HCT116 (cell line): ENCODE results near the gene POLR1D. TPM values are rescaled to one million over a fixed set of nuclear protein-coding genes. Genes with fewer than 3 reads are reported as not detected.

ENCODE experiments used
- ATAC-seq: fragments of 200-7000 bp; cut with Tn5 transposase; 2 replicates; pipeline ENCODE4 v1.9.1; 2020; ENCODE audit warnings: mild to moderate bottlenecking, moderate library complexity
- BruUV-seq: library from RNA; stranded (reverse); fragments of 400-500 nt; replicated peaks from 2 replicates; lab custom pipeline; 2021; lab: Mats Ljungman, UMichigan
- CTCF ChIA-PET: fragments of 300-600 bp; sonication (Branson Sonifier 250); formaldehyde crosslinking; loops from one replicate; lab custom pipeline; 2021; ENCODE audit warnings: antibody characterized with exemption; lab: Charles Lee
- POLR2A ChIA-PET: fragments of 300-600, 350-600 bp; sonication (Branson Sonifier 250); formaldehyde crosslinking; loops from one replicate; lab custom pipeline; 2021; ENCODE audit warnings: antibody characterized with exemption; lab: Charles Lee
- RAD21 ChIA-PET, 2 experiments: fragments of 300-600 bp; sonication (Branson Sonifier 250); formaldehyde crosslinking; loops; one replicate each; lab custom pipeline; 2023; ENCODE audit warnings: low total read pairs in 2 of 2; ENCODE audit not compliant: uncharacterized antibody in 2 of 2, unreplicated experiment in 2 of 2, low non-redundant PET in 1 of 2; lab: Charles Lee
- DNase-seq: peaks from one replicate; pipeline ENCODE4 v3.0.0-alpha.2; 2010; ENCODE audit warnings: low read depth, low spot score
- H2AFZ ChIP-seq: fragments of 200-600 bp; shearing (Covaris generic), sonication (generic); 2 replicates; pipeline ENCODE4 v1.6.1; 2017; ENCODE audit warnings: low read depth, mixed run types, mixed read lengths, antibody characterized with exemption, low read length; ENCODE audit not compliant: poor library complexity, severe bottlenecking
- H3K27ac ChIP-seq: 2 replicates; pipeline ENCODE4 v1.5.1; 2012; ENCODE audit warnings: low read depth, low read length
- H3K27me3 ChIP-seq: fragments of 200-600 bp; sonication (generic); 2 replicates; pipeline ENCODE4 v1.6.1; 2016; ENCODE audit warnings: mixed run types, low read length, mixed read lengths; ENCODE audit not compliant: insufficient read depth
- H3K36me3 ChIP-seq, 2 experiments: fragments of 200-500 bp in 1 of 2; fragments of 200-600 bp in 1 of 2; sonication (Bioruptor generic) in 1 of 2; sonication (generic) in 1 of 2; 2 replicates each; pipeline versions ENCODE4 v1.5.1 to v1.6.1; 2014 to 2016; ENCODE audit warnings: low read length in 2 of 2, inconsistent platforms in 1 of 2, mixed read lengths in 1 of 2, mixed run types in 1 of 2; ENCODE audit not compliant: insufficient read depth in 2 of 2, control insufficient read depth in 1 of 2
- H3K4me1 ChIP-seq, 2 experiments: fragments of 200-600 bp in 1 of 2; sonication (generic) in 1 of 2; 2 replicates each; pipeline versions ENCODE4 v1.5.1 to v1.6.1; 2012 to 2017; ENCODE audit warnings: low read length in 2 of 2, inconsistent platforms in 1 of 2, mild to moderate bottlenecking in 1 of 2, mixed read lengths in 1 of 2, mixed run types in 1 of 2, moderate library complexity in 1 of 2; ENCODE audit not compliant: insufficient read depth in 2 of 2, control insufficient read depth in 1 of 2
- H3K4me2 ChIP-seq: fragments of 200-600 bp; sonication (generic); 2 replicates; pipeline ENCODE4 v1.6.1; 2017; ENCODE audit warnings: mixed run types, low read length, mixed read lengths
- H3K4me3 ChIP-seq, 2 experiments: fragments of 200-600 bp in 1 of 2; sonication (generic) in 1 of 2; replicated peaks in 1 of 2; 2 replicates each; pipeline ENCODE4 v1.5.1; 2011 to 2016; ENCODE audit warnings: low read length in 2 of 2, control low read depth in 1 of 2, low read depth in 1 of 2, mild to moderate bottlenecking in 1 of 2, mixed read lengths in 1 of 2, mixed run types in 1 of 2
- H3K79me2 ChIP-seq: fragments of 200-600 bp; sonication (generic); 2 replicates; pipeline ENCODE4 v1.6.1; 2017; ENCODE audit warnings: mild to moderate bottlenecking, mixed run types, low read length, moderate library complexity, mixed read lengths; ENCODE audit not compliant: insufficient read depth
- H3K9ac ChIP-seq: fragments of 200-600 bp; sonication (generic); 2 replicates; pipeline ENCODE4 v1.6.1; 2016; ENCODE audit warnings: low read length, mixed read lengths
- H3K9me2 ChIP-seq: fragments of 200-600 bp; sonication (generic), shearing (Covaris generic); 2 replicates; pipeline ENCODE4 v1.6.1; 2017; ENCODE audit warnings: mixed run types, mild to moderate bottlenecking, moderate library complexity; ENCODE audit not compliant: insufficient read depth
- H3K9me3 ChIP-seq, 2 experiments: fragments of 200-500 bp in 1 of 2; fragments of 200-600 bp in 1 of 2; sonication (Bioruptor generic) in 1 of 2; sonication (generic) in 1 of 2; 2 replicates each; pipeline ENCODE4 v1.6.1; 2014 to 2017; ENCODE audit warnings: low read length in 2 of 2, mixed read lengths in 2 of 2, inconsistent platforms in 1 of 2, low read depth in 1 of 2, mild to moderate bottlenecking in 1 of 2, mixed run types in 1 of 2, moderate library complexity in 1 of 2; ENCODE audit not compliant: control insufficient read depth in 1 of 2, insufficient read depth in 1 of 2
- H4K20me1 ChIP-seq: fragments of 200-600 bp; sonication (generic), shearing (Covaris generic); 2 replicates; pipeline ENCODE4 v1.6.1; 2017; ENCODE audit warnings: mixed run types, mild to moderate bottlenecking, moderate library complexity; ENCODE audit not compliant: insufficient read depth
- CEBPB ChIP-seq: IDR thresholded peaks from 2 replicates; pipeline ENCODE4 v1.6.1; 2012; ENCODE audit warnings: low read depth
- ELF1 ChIP-seq: IDR thresholded peaks from 2 replicates; pipeline ENCODE4 v1.6.1; 2012; ENCODE audit warnings: low read depth, borderline replicate concordance
- EZH2 ChIP-seq: fragments of 200-600 bp; sonication (generic); IDR thresholded peaks from 2 replicates; pipeline ENCODE4 v1.6.1; 2017; ENCODE audit warnings: antibody characterized with exemption, mixed run types
- EZH2phosphoT487 ChIP-seq: fragments of 200-600 bp; IDR thresholded peaks from 2 replicates; pipeline ENCODE4 v1.6.1; 2018; ENCODE audit warnings: antibody characterized with exemption, borderline replicate concordance
- FOSL1 ChIP-seq: IDR thresholded peaks from 2 replicates; pipeline ENCODE4 v1.6.1; 2012; ENCODE audit warnings: low read depth
- JUND ChIP-seq: IDR thresholded peaks from 2 replicates; pipeline ENCODE4 v1.6.1; 2012
- POLR2AphosphoS5 ChIP-seq: IDR thresholded peaks from 2 replicates; pipeline ENCODE4 v1.6.1; 2011; ENCODE audit warnings: mild to moderate bottlenecking, low read depth, low read length, moderate library complexity
- SIN3A ChIP-seq: IDR thresholded peaks from 2 replicates; pipeline ENCODE4 v1.6.1; 2012; ENCODE audit warnings: low read depth
- SP1 ChIP-seq: IDR thresholded peaks from 2 replicates; pipeline ENCODE4 v1.6.1; 2012; ENCODE audit warnings: low read depth
- SRF ChIP-seq: IDR thresholded peaks from 2 replicates; pipeline ENCODE4 v1.6.1; 2012; ENCODE audit warnings: low read depth
- YY1 ChIP-seq: IDR thresholded peaks from 2 replicates; pipeline ENCODE4 v1.6.1; 2011; ENCODE audit warnings: low read length, low read depth, moderate library complexity, mild to moderate bottlenecking; ENCODE audit not compliant: insufficient replicate concordance; ENCODE audit errors: extremely low read depth
- ZFX ChIP-seq: fragments of 450-650 bp; IDR thresholded peaks from 2 replicates; pipeline ENCODE4 v1.6.1; 2017
- ZNF274 ChIP-seq: fragments of 200-500 bp; sonication (Bioruptor generic); IDR thresholded peaks from 2 replicates; pipeline ENCODE4 v1.6.1; 2014; ENCODE audit warnings: mild to moderate bottlenecking, low read depth, low read length, inconsistent platforms
- intact Hi-C: fragments of 100-400 bp; cut with micrococcal nuclease; formaldehyde crosslinking; loops from 2 replicates; pipeline ENCODE4 v1.10.0; 2022
- total RNA-seq: library from RNA; stranded (reverse); gene quantifications from one replicate; pipeline ENCODE4 v1.2.1, GENCODE V29; 2021; ENCODE audit not compliant: unreplicated experiment
- TF ChIP-seq, protein P1 (sequence below): IDR thresholded peaks from 2 replicates; pipeline ENCODE4 v1.6.1; 2011; ENCODE audit warnings: mild to moderate bottlenecking, low read length, moderate library complexity; ENCODE audit not compliant: insufficient replicate concordance; ENCODE audit errors: extremely low read depth
- TF ChIP-seq, protein P2 (sequence below): IDR thresholded peaks from 2 replicates; pipeline ENCODE4 v1.6.1; 2012
- TF ChIP-seq, protein P3 (sequence below): IDR thresholded peaks from 2 replicates; pipeline ENCODE4 v1.6.1; 2012

POLR1D gene
- total RNA-seq, 1 experiment from 2014 or later, result 184 TPM

DNA sequence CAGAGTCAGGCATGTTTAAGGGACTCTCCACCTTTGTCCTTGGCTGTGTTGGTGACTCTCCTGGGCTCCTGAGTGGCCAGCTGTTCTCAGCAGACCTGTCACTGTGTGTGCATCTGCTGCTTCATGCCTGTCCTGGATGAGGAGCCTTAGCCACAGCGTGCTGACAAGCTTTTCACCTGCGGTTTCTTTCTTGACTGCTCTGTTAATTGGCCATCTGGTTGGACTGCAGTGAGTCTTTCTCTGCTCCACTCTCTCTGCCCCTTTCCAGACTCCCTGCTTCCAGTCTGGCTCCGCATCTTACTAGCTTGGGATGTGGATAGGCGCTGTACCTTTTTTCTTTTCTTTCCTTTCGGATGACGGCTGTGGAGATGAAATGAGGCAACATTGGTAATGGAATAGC, 38.8 kb downstream of the POLR1D start:
- POLR2A ChIA-PET, result no interaction called here
- Histone ChIP-seq H4K20me1 (no peaks in the 10 kb centered on the region), H3K9me3 (no peaks in the 10 kb centered on the region), H3K36me3 (no peaks in the 10 kb centered on the region), H3K27me3 (no peaks in the 10 kb centered on the region), H3K4me1 (0 out of 4 replicates have a peak, but pooled peaks cover 0 to 4% of the 10 kb centered on the region in 2 experiments), H2AFZ (no peak overlapping the region), H3K79me2 (no peaks in the 10 kb centered on the region), H3K4me2 (no peak overlapping the region), H3K9me2 (no peaks in the 10 kb centered on the region), H3K4me3 (no peak overlapping the region), H3K9ac (no peak overlapping the region), H3K27ac (no peak overlapping the region)
- DNase-seq (no peak), ATAC-seq (no peak)
- CTCF ChIA-PET, result no interaction called here
- BruUV-seq, result no TSS peak
- TF ChIP-seq SP1 (no peak), ZFX (no peak), EZH2 (no peak), SRF (no peak), ZNF274 (no peak), POLR2AphosphoS5 (no peak), YY1 (no peak), SIN3A (no peak), FOSL1 (no peak), ELF1 (no peak), EZH2phosphoT487 (no peak), CEBPB (no peak), JUND (no peak)
- TF ChIP-seq, protein P1, sequence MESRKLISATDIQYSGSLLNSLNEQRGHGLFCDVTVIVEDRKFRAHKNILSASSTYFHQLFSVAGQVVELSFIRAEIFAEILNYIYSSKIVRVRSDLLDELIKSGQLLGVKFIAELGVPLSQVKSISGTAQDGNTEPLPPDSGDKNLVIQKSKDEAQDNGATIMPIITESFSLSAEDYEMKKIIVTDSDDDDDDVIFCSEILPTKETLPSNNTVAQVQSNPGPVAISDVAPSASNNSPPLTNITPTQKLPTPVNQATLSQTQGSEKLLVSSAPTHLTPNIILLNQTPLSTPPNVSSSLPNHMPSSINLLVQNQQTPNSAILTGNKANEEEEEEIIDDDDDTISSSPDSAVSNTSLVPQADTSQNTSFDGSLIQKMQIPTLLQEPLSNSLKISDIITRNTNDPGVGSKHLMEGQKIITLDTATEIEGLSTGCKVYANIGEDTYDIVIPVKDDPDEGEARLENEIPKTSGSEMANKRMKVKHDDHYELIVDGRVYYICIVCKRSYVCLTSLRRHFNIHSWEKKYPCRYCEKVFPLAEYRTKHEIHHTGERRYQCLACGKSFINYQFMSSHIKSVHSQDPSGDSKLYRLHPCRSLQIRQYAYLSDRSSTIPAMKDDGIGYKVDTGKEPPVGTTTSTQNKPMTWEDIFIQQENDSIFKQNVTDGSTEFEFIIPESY, result no peak
- TF ChIP-seq, protein P2, sequence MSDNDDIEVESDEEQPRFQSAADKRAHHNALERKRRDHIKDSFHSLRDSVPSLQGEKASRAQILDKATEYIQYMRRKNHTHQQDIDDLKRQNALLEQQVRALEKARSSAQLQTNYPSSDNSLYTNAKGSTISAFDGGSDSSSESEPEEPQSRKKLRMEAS, result no peak
- TF ChIP-seq, protein P3, sequence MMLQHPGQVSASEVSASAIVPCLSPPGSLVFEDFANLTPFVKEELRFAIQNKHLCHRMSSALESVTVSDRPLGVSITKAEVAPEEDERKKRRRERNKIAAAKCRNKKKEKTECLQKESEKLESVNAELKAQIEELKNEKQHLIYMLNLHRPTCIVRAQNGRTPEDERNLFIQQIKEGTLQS, result no peak
- intact Hi-C loops, result no loop called here
- RAD21 ChIA-PET, result no interaction called here
